Stimulated activated CD4-positive, alpha-beta T cell treated with anti-CD3 and anti-CD28 coated beads, TNF-alpha, amount 100 ng/mL, for 48 hours (primary cell): ENCODE data around the gene KLF3.

Experiments used
- DNase-seq, 3 donors: peaks; one replicate each; pipeline ENCODE4 v3.0.0-alpha.2; 2020; ENCODE audit warnings: low read depth in 3 of 3

Gene KLF3

GRCh38 chr4:38738940-38739803, 75.2 kb downstream of the KLF3 start:
- no peak for DNase-seq

GRCh38 chr4:38740303-38740702, 76.3 kb downstream of the KLF3 start:
- DNase-seq = no peak

- no peak for DNase-seq
These were observed 79.9 kb downstream of the KLF3 start for GRCh38 chr4:38743866-38744265.

- no peak for DNase-seq
These were observed 81.9 kb downstream of the KLF3 start for GRCh38 chr4:38745881-38746280.

- no peak for DNase-seq
These were observed 83.6 kb downstream of the KLF3 start for GRCh38 chr4:38747629-38748028.

DNA sequence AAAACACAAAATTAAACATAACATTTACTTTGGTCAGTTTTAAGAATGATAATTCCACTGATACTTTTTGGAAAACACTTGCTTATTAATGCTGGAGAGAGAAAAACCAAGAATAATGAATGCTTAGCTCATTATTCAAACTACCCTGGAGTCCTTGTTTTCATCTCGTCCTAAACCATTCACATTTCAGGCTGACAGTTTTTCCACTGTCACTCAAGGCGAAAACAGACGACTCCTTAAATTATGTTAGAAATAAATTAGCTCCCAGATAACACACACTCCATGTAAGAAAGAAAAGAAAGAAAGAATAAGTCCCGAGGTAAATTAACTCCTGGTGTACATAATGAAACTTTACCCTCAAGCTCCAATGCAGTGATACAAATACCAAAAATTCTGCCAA, 85.3 kb downstream of the KLF3 start:
- DNase-seq = no peak
